Stomach (tissue), 9 donors: ENCODE measurements around the gene TANGO6. TPM values are rescaled to one million over a fixed set of nuclear protein-coding genes. Genes with fewer than 3 reads are reported as not detected.

Experiments
- DNase-seq, 2 donors: peaks; one replicate each; pipeline versions ENCODE4 v3.0.0 to v3.0.0-alpha.2; 2013 to 2019
- H3K27ac ChIP-seq, 5 donors: fragments of 200-600 bp in 4 of 5; sonication (generic) in 4 of 5; one replicate each; pipeline ENCODE4 v1.5.1; 2013 to 2019; ENCODE audit warnings: mild to moderate bottlenecking in 1 of 5, moderate library complexity in 1 of 5
- H3K27me3 ChIP-seq, 3 donors: fragments of 200-600 bp; sonication (generic); one replicate each; pipeline ENCODE4 v1.5.1; 2017 to 2019; ENCODE audit warnings: mixed run types in 1 of 3
- H3K36me3 ChIP-seq, 4 donors: fragments of 200-600 bp; sonication (generic); 1 replicate in 3 of 4; 2 replicates in 1 of 4; pipeline ENCODE4 v1.5.1; 2016 to 2019
- H3K4me1 ChIP-seq, 4 donors: fragments of 200-600 bp; sonication (generic); one replicate each; pipeline ENCODE4 v1.5.1; 2016 to 2019
- H3K4me3 ChIP-seq, 4 donors: fragments of 200-600 bp; sonication (generic) in 3 of 4; one replicate each; pipeline ENCODE4 v1.5.1; 2016 to 2019; ENCODE audit warnings: mild to moderate bottlenecking in 1 of 4
- H3K9me3 ChIP-seq, 4 donors: fragments of 200-600 bp; sonication (generic); one replicate each; pipeline ENCODE4 v1.5.1; 2016 to 2019
- EP300 ChIP-seq: sonication (generic); formaldehyde crosslinking; IDR thresholded peaks from one replicate; pipeline ENCODE4 v1.6.1; 2017; ENCODE audit warnings: antibody characterized with exemption
- POLR2A ChIP-seq, 4 donors: fragments of 450-650 bp; IDR thresholded peaks; one replicate each; pipeline ENCODE4 v1.6.1; 2016; ENCODE audit warnings: antibody characterized with exemption in 4 of 4, control low read depth in 2 of 4, mild to moderate bottlenecking in 1 of 4, moderate library complexity in 1 of 4
- POLR2AphosphoS5 ChIP-seq, 3 donors: sonication (generic); formaldehyde crosslinking; IDR thresholded peaks; one replicate each; pipeline ENCODE4 v1.6.1; 2016; ENCODE audit warnings: antibody characterized with exemption in 3 of 3
- WGBS, 5 donors: extraction: QIAGEN DNeasy Blood & Tissue Kit in 3 of 5; methylation state at CpG; one replicate each; pipeline versions ENCODE4 v1.1.5 to v1.1.7; 2013 to 2018; 5-methylcytosine and 5-hydroxymethylcytosine counted together
- intact Hi-C: fragments of 100-400 bp; cut with DNase I; formaldehyde crosslinking; loops from one replicate; pipeline ENCODE4 v1.15.1; 2023; ENCODE audit warnings: low total_unique reads
- polyA plus RNA-seq, 3 donors: library from polyadenylated mRNA; stranded (reverse); fragments of 200-250 nt; gene quantifications; one replicate each; pipeline ENCODE4 v1.2.3, GENCODE V29; 2013
- total RNA-seq, 5 donors: library from RNA; depleted of rRNA; stranded (reverse); fragments of >200 nt; gene quantifications; one replicate each; pipeline versions ENCODE4 v1.1.0 to v1.2.3, GENCODE V29; 2014 to 2016
- TF ChIP-seq, protein P1 (sequence below), 7 experiments: fragments of 450-650 bp in 4 of 7; fragments of 200-600 bp in 3 of 7; sonication (generic) in 3 of 7; IDR thresholded peaks; one replicate each; pipeline ENCODE4 v1.5.1; 2016 to 2019; ENCODE audit warnings: antibody characterized with exemption in 7 of 7, control low read depth in 2 of 7, mild to moderate bottlenecking in 1 of 7
- donor health status: healthy with polysubstance abuse.
- donor health status: Bipolar disorder and iron deficiency.
- donor health status: healthy.

The TANGO6 gene
- total and polyA plus RNA-seq, 8 donors, result 2.2 to 32.7 (median 11.4) TPM

DNA sequence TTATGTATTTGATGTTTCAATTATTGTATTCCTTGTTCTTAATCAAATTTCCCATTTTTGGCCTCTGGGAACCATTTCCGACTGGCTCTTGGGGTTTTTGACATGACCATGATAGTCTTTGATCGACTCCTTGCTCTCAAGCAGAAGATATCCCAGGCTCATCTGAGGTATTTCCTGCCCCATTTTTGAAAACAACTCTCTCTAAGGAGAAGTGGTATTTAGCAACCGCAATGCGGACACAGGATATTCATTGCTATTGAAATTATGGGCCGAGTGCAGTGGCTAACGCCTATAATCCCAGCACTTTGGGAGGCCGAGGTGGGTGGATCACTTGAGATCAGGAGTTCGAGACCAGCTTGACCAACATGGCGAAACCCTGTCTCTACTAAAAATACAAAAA lies 5.5 kb downstream of the TANGO6 start:
- intact Hi-C loops, result loop anchor here (10.0 kb wide), 1 partner anchor 276 kb away; no protein-coding TSS in a partner anchor
- DNase-seq, result no peak

DNA sequence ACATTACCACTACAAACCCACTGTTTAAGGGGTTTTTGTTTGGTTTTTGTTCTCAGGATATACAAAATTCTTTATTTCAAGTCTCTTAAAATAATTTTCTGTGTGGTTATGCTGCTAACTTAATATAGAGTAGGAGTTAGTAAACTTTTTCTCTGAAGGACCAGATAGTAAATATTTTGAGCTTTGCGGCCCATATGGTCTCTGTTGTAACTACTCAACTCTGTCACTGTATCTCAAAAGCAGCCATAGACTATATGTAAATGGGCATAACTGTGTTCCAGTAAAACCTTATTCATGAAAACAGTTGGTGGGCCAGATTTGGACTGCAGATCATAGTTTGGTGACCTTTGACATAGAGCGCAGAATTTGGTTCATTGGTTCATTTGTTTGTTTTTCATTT lies 7.2 kb downstream of the TANGO6 start:
- H3K4me1 ChIP-seq, result peaks cover 0 to 11% (median 3%) of the 10 kb centered on the region in 4 donors
- no peaks in the 10 kb centered on the region for H3K9me3 ChIP-seq
- H3K4me3 ChIP-seq, result no peak overlapping the region
- no peaks in the 10 kb centered on the region for H3K36me3 ChIP-seq
- no peak for DNase-seq
- intact Hi-C loops, result no loop called here
- WGBS, 5 donors, result 91 to 99% (median 97%) methylated on average over 2 of the region's 2 CpGs
- no peaks in the 10 kb centered on the region for H3K27me3 ChIP-seq
- no peak overlapping the region for H3K27ac ChIP-seq
- TF ChIP-seq, protein P1, sequence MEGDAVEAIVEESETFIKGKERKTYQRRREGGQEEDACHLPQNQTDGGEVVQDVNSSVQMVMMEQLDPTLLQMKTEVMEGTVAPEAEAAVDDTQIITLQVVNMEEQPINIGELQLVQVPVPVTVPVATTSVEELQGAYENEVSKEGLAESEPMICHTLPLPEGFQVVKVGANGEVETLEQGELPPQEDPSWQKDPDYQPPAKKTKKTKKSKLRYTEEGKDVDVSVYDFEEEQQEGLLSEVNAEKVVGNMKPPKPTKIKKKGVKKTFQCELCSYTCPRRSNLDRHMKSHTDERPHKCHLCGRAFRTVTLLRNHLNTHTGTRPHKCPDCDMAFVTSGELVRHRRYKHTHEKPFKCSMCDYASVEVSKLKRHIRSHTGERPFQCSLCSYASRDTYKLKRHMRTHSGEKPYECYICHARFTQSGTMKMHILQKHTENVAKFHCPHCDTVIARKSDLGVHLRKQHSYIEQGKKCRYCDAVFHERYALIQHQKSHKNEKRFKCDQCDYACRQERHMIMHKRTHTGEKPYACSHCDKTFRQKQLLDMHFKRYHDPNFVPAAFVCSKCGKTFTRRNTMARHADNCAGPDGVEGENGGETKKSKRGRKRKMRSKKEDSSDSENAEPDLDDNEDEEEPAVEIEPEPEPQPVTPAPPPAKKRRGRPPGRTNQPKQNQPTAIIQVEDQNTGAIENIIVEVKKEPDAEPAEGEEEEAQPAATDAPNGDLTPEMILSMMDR (IDR thresholded peaks at IDR 0.05), result no peak
- TF ChIP-seq EP300 (no peak), POLR2A (IDR thresholded peaks at IDR 0.05) (no peak), POLR2AphosphoS5 (IDR thresholded peaks at IDR 0.05) (no peak)

More for the DNA sequence above, 5.5 kb downstream of the TANGO6 start:
- TF ChIP-seq, protein P1 (IDR thresholded peaks at IDR 0.05), result no peak
- no peak for TF ChIP-seq POLR2A (IDR thresholded peaks at IDR 0.05)
- no peak for TF ChIP-seq EP300
- no peak for TF ChIP-seq POLR2AphosphoS5 (IDR thresholded peaks at IDR 0.05)
- Histone ChIP-seq H3K27me3 (no peaks in the 10 kb centered on the region), H3K9me3 (no peaks in the 10 kb centered on the region), H3K36me3 (no peaks in the 10 kb centered on the region), H3K4me1 (peaks cover 0 to 26% (median 11%) of the 10 kb centered on the region in 4 donors), H3K4me3 (no peak overlapping the region), H3K27ac (no peak overlapping the region)
- 71 to 96% (median 86%) methylated on average over 9 of the region's 9 CpGs for WGBS, 5 donors

DNA sequence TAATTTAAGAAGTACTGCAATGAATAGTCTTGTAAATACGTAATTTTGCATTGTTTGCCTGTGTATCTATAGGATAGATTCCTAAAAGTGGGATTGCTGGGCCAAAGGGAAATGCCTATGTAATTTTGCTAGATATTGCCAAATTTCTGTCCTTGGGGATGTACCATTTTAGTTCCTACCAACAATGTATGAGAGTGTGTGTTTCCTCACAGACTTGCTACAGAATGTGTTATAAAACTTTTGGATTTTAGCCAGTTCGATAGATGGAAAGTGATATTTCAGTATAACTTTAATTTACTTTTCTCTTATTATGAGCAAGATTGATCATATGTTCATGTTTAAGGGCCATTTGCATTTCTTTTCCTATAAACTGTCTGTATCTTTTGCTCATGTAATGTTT lies 8.3 kb downstream of the TANGO6 start:
- H3K27me3 ChIP-seq, result no peaks in the 10 kb centered on the region

DNA sequence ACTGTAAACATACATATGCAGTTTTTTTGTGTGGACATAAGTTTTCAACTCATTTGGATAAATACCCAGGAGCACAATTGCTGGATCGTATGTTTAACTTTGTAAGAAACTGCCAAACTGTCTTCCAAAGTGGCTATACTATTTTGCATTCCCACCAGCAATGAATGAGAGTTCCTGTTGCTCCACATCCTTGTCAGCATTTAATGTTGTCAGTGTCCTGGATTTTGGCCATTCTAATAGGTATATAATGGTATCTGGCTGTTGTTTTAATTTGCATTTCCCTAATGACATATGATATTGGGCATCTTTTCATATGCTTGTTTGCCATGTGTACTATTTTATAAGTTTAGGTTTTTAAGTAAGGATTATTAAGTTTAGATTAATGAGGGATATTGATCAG lies 14.1 kb downstream of the TANGO6 start:
- no peaks in the 10 kb centered on the region for H3K27me3 ChIP-seq
- H3K27ac ChIP-seq, result no peak overlapping the region
- no peak overlapping the region for H3K4me3 ChIP-seq
- intact Hi-C loops, result no loop called here
- TF ChIP-seq POLR2AphosphoS5 (IDR thresholded peaks at IDR 0.05) (no peak), EP300 (no peak), POLR2A (IDR thresholded peaks at IDR 0.05) (no peak)
- TF ChIP-seq, protein P1 (IDR thresholded peaks at IDR 0.05), result no peak
- 90 to 97% (median 95%) methylated on average over 1 of the region's 1 CpG for WGBS, 5 donors
- H3K4me1 ChIP-seq, result peaks cover 0 to 10% (median 0%) of the 10 kb centered on the region in 4 donors
- H3K9me3 ChIP-seq, result no peaks in the 10 kb centered on the region
- peaks cover 5 to 27% (median 23%) of the 10 kb centered on the region in 4 donors for H3K36me3 ChIP-seq
- DNase-seq, result no peak

More for the DNA sequence above, 8.3 kb downstream of the TANGO6 start:
- no peak for DNase-seq
- TF ChIP-seq, protein P1 (IDR thresholded peaks at IDR 0.05), result no peak
- no peak for TF ChIP-seq POLR2AphosphoS5 (IDR thresholded peaks at IDR 0.05)
- TF ChIP-seq POLR2A (IDR thresholded peaks at IDR 0.05), result no peak
- no peak for TF ChIP-seq EP300
- Histone ChIP-seq H3K4me3 (no peak overlapping the region), H3K27ac (no peak overlapping the region), H3K9me3 (no peaks in the 10 kb centered on the region), H3K4me1 (peaks cover 0 to 11% (median 3%) of the 10 kb centered on the region in 4 donors), H3K36me3 (no peaks in the 10 kb centered on the region)
- intact Hi-C loops, result no loop called here
- WGBS, 5 donors, result 85 to 93% (median 89%) methylated on average over 2 of the region's 2 CpGs
